HG03442 (cell line): ENCODE results near the gene MOSPD2.

Experiments
- ATAC-seq: cut with Tn5 transposase; IDR thresholded peaks from one replicate; pipeline ENCODE4 v1.9.1; 2021; ENCODE audit warnings: mild to moderate bottlenecking, moderate library complexity; ENCODE audit not compliant: unreplicated experiment

MOSPD2 gene

GRCh38 chrX:14913241-14913640, 40.0 kb downstream of the MOSPD2 start:
- ATAC-seq = no peak

GRCh38 chrX:14915596-14915995, 42.4 kb downstream of the MOSPD2 start:
- ATAC-seq = no peak

- no peak for ATAC-seq
Observed at GRCh38 chrX:14916017-14916674, 42.9 kb downstream of the MOSPD2 start.

GRCh38 chrX:14919407-14919806, 46.2 kb downstream of the MOSPD2 start:
- ATAC-seq = no peak

- ATAC-seq = no peak
Observed at GRCh38 chrX:14920196-14920595, 47.0 kb downstream of the MOSPD2 start.

DNA sequence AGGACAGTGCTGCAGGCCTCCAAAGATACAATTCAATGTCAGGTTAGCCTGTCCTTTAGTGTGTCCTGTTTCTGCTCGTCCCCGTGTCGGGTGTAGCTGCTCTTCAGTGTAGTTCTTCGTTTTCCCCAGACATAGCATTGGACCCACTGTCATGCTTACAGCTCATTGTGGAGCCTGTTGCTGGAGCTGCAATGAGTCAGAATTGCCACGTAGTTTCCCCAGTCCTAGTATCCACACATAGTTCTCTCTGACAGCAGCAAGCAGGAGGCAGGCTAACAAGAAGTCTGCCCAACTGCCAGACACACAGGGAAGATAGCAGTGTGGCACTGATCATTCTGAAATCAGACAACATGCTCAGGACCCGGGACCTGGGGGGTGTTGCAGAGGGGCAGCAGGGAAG, 49.2 kb downstream of the MOSPD2 start:
- no peak for ATAC-seq

- ATAC-seq = no peak
Observed at GRCh38 chrX:14923761-14924160, 50.5 kb downstream of the MOSPD2 start.

DNA sequence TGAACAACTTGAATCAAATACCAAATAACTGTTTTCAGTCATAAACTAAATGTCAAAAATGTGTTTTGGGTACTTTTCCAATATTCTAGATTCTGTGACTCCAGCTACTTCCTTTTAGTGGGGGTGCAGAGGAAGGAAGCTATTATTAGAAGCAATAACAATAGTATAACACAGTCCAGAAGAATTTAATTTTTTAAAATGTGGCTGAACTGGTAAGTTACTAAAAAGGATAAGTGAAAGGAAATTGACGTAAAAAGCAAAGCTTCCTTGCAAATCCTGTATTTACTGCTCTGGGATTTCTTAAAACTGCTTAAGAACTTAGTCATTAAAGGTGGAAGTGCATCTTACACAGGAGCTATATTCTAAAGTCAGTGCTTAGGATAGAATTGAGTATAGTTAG, 53.2 kb downstream of the MOSPD2 start:
- ATAC-seq = no peak

DNA sequence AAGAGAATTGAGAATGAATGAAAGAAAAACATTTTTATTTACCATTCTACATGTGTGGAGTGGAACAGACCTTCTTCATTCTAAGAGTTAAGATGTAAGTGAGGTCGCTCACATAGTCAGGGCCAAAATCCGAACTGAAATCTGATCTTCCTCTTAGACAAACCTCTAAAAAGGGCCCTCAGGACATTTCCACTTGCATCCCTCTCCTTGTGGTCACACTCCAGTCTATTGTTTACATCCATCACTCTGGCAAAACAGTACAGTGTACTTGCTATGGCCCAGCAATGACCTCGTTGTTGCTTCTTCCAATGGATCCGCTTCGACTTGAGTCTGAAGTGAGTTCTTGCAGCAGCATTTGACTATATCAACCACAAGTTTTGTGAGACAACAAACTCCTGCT, 54.2 kb downstream of the MOSPD2 start:
- no peak for ATAC-seq

DNA sequence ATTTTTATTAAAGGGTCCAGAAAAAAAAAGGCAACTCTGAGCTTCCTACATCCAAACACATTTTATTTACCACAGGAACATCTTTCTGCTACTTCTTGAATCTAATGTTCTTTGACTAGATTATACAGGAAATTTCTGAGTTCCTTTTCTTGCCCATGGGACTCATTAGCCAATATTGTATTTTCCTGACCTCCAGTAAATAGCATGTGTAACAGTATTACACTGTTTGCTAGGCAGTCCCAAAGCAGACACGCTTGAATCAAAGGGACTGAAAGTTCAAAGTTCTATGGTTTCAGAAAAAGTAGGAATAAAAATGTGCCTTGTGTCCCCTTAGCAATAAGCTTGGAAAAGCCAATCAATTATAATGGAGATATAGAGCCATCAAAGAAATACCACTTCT, 57.4 kb downstream of the MOSPD2 start:
- no peak for ATAC-seq

DNA sequence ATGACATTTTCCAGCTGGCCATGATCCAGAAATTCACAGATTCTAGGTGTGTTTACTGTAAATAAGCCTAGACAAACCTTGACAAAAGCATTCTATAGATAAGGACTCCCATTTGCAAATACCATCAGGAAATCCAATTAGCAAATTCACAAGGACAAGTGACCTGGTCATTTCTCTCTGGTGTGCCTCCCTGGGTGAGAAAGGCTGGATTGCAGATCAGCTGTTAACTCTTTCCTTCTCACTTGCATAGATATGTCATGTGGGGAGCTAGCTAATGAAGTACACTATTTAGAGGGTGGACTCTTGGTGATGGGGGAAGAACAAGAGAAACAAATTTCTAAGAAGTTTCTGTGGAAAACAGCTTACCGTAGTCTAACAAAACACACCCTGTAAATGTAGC, 58.9 kb downstream of the MOSPD2 start:
- ATAC-seq = no peak

DNA sequence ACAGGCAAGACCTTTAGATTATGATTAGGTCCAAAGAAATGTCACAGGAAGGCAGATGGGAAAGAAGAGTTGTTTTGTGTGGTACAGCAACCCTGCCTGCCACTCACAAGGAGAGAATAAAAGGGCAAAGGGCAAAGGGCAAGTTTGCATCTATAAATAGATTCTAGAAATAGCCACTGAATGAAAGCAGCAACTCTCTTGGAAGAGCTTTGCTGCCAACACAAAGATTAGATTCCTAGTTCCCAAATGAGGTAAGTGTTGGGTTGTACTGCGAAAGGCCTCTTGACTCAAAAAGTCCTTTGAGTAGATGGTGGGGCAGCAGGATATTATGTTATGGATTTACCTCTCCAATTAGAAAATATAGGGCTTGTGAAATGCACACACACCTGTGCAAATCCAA, 61.2 kb downstream of the MOSPD2 start:
- ATAC-seq = no peak

DNA sequence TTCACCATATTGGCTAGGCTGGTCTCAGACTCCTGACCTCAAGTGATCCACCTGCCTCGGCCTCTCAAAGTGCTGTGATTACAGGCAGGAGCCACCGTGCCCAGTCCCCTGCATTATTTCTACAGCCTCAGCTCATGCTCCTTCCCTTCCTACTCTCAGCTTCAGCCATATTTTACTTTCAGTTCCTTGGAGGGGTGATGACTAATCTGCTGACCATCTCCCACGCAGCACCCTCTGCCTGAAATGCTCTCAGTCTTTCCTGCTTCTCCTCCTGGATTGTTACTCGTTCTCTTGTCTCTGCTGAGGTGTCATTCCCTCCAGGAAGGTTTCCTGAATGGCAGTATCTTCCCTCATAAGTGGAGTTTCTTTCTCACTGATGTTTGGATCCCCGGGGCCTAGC, 63.3 kb downstream of the MOSPD2 start:
- peak; percentile 59 for ATAC-seq

GRCh38 chrX:14939644-14940043, 66.4 kb downstream of the MOSPD2 start:
- no peak for ATAC-seq

DNA sequence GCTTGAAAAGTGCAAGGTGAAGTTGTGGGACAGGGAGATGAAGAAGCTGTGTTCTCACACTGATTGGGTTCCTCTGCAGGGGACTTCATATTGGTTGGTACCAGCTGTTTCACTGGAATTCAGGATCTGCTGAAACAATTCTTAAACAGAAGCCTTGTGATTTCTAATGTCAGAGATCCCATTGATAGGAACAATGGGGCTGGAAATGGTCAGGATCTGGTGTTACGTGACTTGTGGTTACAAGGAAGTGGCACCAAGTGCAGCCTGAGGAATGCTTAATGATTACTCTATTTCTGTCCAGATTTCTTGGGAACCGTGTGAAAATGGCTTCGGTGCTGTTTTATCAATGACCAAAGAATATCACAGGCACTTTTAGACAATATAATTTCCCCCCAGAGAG, 68.1 kb downstream of the MOSPD2 start:
- ATAC-seq = no peak

DNA sequence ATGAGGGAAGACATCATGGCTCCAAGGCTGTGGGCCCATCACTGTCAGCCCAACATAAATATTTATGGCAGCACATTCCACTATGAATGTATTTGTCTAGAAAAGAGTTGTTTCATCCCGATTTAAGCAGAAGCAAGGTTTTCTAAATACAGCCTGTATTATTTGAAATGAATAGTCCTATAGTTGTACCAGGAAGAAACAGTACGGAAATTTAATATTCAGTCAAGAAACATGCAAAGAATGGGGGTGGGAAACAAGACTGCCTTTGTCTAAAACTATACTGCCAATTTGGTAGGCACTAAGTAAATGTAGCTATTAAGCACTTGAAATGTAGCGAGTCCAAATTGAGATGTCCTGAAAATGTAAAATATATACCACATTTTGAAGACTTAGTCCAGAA, 69.1 kb downstream of the MOSPD2 start:
- ATAC-seq = no peak

DNA sequence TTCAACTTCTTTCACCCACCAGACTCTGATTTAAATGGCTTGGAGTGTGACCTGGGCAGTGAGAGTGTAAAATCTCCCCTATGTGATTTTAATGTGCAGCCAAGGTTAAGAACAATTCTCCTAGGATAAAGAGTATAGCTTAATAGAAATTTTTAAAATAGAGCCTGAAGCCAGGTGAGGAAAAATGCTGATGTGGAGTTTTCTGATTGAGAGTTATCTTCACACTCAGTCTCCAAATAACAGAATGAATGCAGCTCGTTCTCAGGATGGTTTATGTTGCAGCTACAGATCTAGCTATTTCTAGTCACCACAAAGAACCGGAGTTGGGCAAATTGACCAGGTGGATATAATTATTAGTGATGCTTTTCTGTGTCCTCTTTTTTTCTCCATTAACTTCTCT, 70.7 kb downstream of the MOSPD2 start:
- no peak for ATAC-seq

GRCh38 chrX:14946606-14947155, 73.5 kb downstream of the MOSPD2 start:
- no peak for ATAC-seq

- ATAC-seq = no peak
Observed at GRCh38 chrX:14948691-14949090, 75.5 kb downstream of the MOSPD2 start.

DNA sequence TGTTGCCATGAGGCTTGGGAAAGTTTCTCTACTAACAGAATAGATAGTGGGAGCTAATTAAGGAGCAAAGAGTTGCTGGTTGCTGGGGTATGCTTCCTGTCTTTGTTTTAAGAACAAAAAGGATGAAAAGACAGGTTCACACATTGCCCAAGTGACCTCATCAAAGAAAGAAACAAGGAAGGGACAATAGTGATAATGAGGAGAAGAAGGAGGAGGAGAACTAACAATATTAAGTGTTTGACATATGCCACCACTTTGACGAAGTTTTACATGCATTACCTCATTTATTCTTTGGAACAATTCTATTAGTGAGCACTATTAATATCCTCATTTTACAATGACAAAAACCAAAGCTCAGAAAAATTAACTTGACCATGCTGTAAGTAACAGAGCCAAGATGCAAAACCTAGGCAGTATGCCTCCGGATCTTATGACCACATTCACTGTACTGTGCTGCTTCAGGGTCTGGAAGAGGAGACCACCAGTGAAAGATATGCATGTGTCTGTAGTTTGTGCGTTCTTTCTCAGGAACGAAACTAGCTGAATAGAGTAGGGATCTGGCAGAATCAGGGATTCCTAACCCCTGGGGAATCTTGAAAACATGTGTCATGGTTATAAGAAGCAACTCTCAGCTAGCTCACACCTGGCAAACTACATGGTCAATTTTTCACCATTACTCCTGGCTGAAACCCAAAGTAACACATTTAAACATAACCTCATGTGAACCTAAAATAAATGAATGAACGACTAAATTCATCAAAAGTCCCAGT, 83.8 kb downstream of the MOSPD2 start:
- ATAC-seq = no peak

- ATAC-seq = no peak
Observed at GRCh38 chrX:14963447-14964236, 90.4 kb downstream of the MOSPD2 start.

DNA sequence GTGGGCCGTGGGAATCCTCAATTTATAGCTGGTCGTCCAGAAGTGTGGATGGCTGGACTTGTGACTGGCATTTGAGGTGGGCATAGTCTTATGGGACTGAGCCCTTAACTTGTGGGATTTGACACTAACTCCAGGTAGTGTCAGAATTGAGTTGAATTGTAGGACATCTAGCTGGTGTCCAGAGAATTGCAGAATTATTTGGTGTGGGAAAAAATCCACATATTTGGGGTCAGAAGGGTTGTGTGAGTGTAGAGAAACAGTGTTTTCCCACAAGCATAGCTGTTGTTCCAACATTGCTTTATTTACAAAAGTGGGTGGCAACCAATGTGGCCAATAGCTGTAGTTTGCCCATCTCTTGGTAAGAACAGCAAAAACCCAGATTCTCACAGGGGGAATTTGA, 91.3 kb downstream of the MOSPD2 start:
- no peak for ATAC-seq
